Kidney capillary endothelial cell (primary cell): ENCODE measurements around the gene OR10A4.
"Not testable (repeated sequence)": the region's sequence is repeated elsewhere in the genome, so short reads cannot be mapped to it uniquely, and the experiment has no call there.

ENCODE experiments used
- DNase-seq: peaks from one replicate; pipeline ENCODE4 v3.0.0-alpha.2; 2018; ENCODE audit warnings: low spot score

The OR10A4 gene

DNA sequence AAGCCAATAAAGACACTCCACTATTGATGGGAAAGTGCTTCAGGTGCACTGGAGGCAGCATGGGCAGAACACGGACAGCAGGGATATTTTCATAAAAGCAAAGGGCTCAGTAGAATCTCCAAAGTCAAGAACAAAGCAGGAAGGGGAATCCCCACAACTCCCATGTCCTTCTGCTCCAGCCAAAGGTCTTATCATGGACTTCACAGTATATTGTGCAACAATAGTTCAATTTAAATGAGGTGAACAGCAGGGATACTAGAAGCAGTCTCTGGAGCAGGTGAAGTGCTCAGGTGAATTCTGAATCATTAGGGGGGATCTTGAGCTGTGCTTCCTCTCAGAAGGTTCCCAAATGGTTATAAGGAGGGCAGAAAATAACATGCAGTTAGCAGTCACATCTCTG, 22.5 kb downstream of the OR10A4 start:
- no peak for DNase-seq

DNA sequence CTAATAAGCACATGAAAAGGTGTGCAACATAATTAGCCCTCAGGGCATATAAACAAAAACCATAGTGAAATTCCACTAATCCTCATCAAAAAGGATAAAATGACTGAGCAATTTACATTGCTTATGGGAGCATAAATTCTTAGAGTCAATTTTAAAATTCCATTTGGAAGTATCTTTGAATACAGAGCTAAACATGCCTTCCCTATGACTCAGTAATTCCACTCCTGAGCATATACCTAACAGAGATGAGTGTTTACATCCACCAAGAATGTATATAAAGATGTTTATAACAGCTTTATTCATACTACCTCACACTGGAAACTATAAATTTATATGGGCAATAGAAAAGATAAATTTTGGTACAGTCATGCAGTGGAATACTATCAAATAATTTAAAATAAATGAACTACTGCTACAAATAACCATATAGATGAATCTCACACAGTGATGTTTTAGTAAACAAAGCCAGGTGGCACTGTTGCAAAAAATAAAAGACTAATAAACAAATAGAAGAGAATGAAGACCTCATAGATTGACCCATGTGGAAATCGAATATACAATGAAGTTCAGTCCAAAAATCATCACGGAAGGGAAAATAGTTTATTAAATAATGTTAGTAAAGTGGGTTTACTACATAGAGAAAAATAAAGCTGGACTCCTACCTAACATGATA, 24.0 kb downstream of the OR10A4 start:
- no peak for DNase-seq

DNA sequence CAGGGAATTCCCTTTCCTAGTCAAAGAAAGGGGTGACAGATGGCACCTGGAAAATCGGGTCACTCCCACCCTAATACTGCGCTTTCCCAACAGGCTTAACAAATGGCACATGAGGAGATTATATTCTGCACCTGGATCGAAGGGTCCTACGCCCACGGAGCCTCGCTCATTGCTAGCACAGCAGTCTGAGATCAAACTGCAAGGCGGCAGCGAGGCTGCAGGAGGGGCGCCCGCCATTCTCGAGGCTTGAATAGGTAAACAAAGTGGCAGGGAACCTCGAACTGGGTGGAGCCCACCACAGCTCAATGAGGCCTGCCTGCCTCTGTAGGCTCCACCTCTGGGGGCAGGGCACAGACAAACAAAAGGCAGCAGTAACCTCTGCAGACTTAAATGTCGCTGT, 28.4 kb downstream of the OR10A4 start:
- not testable (repeated sequence) for DNase-seq

DNA sequence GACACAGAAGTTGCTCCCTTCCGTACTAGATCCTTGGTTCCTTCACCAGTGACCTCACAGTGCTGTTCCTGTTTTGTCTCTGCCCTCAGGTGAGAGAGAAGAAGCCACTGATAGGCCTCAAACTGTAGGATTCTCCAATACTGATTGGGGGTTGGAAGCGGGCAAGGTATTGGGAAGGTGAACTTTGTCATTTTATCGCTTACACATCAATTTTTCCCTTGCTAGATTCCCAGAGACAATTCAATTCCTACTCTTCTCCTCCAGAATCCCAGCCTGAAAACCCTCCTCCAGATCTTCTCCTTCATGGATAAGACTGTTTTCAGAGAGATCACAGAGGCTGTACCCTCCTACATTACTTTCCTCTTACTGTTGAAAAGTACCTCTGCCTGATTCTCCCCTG, 35.0 kb downstream of the OR10A4 start:
- no peak for DNase-seq

DNA sequence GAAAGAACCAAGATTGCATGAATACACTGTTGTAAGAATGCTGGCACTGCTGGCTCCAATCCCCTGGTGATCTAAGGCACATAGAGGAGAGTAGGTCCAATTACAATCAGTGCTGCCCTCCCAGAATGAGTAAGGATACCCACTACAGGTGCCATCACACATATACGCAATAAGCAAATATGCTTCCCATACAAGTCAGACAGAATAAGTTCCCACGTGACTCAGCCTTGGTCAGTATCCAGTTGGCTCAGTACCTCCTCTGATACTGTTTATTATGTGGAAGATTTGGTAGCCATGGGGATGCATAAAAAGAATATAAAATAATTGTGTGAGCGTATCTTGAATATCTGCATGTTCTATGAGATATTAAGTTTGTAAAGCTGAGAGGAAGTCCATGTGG, 35.5 kb downstream of the OR10A4 start:
- no peak for DNase-seq

DNA sequence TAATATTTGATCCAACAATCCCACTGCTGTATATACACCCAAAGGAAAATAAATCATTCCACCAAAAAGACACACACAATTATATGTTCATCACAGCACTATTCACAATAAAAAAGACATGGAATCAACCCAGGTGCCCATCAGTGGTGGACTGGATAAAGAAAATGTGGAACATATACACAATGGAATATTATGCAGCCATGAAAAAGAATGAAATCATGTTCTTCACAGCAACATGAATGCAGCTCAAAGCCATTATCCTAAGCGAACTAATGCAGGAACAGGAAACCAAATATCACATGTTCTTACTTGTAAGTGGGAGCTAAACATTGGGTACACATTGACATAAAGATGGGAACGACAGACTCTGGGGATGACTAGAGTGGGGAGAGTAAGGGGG, 43.3 kb downstream of the OR10A4 start:
- DNase-seq, result no peak

DNA sequence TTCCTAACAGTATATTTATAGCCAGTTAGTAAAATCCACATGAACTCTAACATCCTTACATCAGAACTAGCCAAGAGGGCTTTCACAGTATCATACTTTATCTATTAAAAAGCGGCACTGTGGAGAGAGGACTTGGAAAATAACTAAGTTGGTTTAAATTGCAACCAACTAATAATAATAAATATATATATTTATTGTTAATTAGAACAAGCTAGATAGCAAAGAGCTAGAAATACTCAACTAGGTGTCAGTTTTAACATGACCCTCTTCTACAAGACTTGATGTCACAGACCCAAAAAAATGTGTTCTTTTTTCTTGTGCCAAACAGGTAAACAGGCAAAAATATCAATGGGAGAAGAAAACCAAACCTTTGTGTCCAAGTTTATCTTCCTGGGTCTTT, 44.3 kb downstream of the OR10A4 start, which contains the start of gene OR2D3:
Gene OR2D3 (plus strand): TSS at position 301 of the 400 bp plus-strand sequence. CDS start 0 bp downstream, at position 301.
- no peak for DNase-seq

DNA sequence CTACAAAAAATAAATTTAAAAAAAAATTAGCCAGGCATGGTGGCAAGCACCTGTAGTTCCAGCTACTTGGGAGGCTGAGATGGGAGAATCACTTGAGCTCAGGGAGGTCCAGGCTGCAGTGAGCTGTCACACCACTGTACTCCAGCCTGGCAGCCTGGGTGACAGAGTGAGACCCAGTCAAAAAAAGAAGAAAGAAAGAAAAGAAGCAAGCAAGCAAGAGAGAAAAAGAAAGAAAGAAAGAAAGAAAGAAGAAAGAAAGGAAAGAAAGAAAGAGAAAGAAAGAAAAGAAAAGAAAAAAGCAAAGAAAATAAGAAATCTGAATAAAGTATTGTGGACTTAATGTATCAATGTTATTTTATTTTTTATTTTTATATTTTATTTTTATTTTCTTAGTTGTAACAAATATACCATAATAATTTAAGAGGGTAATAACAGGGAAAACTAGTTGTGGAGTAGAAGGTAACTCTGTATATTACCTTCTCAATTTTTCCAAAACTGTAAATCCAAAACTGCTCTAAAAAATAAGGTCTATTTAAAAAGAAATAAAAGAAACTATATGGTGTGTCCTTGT, 48.7 kb downstream of the OR10A4 start:
- DNase-seq, result no peak

DNA sequence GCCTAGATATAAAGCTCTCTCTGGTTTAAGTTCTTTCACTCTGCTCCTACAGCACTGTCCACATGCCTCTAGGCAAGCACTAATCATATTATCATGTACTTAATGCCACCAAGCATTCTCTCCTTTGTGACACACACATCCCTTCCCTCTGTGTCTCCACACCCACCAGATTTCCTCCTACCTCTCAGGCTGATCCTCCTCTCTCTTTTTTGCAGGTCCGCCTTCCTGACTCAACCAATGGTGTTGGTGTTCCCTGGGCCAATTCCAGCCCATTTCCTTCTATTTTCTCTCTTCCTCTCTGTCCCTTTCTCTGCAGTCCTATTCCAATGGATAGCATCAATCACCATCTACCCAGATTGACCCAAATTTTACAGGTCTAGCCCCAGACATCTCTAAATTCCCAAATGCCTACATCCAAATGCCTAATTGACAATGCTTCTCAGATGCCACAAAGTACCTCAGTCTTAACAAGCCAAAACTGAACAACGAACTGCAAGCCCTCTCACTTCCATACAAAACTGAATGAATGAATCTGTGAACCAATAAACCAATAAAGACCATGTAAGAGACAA, 49.3 kb downstream of the OR10A4 start:
- DNase-seq, result peak; percentile 24

DNA sequence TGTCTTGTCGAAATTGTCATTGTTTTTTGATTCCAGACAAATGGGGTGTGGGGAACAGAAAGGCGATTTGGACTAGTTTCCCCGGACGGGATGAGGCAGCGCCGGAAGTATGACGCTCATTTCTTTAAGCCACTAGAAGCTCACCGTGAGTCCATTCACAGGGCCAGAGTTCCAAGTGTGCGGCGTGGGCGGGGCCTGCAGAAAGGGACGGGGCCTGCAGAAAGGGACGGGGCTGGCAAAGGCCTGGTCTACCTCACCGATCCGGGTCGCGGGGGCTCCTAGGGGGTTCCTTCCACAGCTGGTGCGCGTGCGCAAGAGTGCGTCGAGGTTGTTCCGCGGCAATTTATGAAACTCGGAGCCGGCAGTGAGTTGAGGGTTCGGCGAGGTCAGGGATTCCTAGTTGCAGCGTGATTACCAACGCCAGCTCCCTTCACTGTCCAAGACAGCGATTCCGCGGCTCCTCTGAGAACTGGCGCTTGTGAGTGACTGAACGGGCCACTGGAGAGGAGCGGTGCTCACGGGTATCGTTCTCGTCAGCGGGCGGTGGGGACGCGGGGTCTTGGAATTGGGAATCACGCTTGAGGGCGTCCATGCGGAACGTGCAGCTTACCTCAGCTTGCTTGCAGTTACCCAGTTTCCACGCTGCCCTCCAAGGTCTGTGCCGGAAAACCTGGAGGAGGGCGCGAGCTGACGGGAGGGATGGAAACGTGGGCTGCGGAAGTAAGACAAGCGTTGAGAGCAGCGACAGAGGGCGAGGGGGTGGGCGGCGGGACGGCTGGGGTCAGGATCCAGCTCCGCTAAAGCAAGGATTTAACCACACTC, 50.0 kb downstream of the OR10A4 start, which contains the start of gene ZNF215:
Gene ZNF215 (plus strand): TSS at position 219 of the 822 bp plus-strand sequence. CDS start 5,847 bp downstream, outside the sequence.
- DNase-seq, result peak; percentile 77

DNA sequence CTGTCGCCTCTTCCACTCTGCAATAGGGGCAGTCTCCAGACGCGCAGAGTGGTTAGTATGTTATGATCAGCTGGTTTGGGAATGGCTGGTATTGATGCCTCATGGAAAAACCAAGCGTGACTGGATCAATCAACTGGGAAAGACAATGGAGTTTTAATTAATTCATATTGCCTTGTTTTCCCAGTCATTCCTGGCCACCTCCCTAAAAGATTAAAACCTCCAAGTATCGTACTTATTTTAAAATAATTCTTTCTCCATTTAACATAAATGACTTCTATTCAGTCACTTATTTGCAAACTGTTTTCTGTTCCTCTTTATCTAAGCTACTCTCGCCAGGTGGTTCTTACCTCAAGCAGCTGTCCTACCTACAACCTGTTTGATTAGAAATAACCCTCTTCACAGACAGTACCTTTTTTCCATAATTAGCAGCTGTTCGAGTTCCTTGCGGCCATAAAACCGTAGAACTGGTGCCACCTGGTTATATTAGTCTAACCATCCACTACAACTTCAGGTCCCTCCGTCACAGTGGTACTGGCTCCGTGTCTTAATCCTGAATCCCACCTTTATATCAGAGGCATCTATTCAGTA, 50.7 kb downstream of the OR10A4 start:
- no peak for DNase-seq
